Measurements from ENCODE around the gene UTRN. TPM values are rescaled to one million over a fixed set of nuclear protein-coding genes. Genes with fewer than 3 reads are reported as not detected.

The UTRN gene
- total RNA-seq, 2 donors from 2014 or later, result 150 to 188 TPM

DNA sequence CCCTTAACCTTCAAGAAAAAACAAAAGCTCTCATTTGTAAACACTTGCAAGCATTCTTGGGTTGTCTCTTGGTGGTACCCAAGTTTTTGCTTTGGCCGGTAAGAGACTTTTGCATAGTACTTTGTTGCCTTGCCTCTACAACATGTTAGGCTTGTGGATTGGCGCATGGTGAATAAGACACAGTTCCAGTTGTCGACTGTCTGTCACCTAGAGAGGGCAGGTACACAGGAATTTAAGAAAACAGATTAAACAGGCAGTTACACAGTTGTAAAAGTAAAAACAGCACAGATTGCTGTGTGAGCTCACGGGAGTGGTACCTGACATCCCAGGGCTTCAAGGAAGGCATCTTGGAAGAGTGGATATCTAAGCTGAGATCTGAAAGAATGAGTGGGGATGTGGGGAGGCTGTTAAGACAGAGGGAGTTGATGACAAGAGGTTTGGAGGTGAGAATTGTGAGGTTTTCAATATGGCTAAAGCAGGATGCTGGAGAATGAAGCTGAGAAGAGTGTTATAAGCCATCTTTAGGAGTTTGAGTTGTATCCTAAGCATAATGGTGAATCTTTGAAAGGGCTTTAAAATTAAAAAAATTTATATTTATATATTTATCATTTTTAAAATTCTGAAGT lies 19.2 kb downstream of the UTRN start:
- no peak overlapping the region for H3K4me3 ChIP-seq
- intact Hi-C loops (cut with DNase I), result no loop called here
- H3K9me3 ChIP-seq, result no peaks in the 10 kb centered on the region
- DNase-seq (ENCODE audit: low spot score), result no peak
- TF ChIP-seq POLR2A (IDR thresholded peaks at IDR 0.05) (no peak), POLR2AphosphoS5 (IDR thresholded peaks at IDR 0.05) (no peak)
- TF ChIP-seq, protein P1, sequence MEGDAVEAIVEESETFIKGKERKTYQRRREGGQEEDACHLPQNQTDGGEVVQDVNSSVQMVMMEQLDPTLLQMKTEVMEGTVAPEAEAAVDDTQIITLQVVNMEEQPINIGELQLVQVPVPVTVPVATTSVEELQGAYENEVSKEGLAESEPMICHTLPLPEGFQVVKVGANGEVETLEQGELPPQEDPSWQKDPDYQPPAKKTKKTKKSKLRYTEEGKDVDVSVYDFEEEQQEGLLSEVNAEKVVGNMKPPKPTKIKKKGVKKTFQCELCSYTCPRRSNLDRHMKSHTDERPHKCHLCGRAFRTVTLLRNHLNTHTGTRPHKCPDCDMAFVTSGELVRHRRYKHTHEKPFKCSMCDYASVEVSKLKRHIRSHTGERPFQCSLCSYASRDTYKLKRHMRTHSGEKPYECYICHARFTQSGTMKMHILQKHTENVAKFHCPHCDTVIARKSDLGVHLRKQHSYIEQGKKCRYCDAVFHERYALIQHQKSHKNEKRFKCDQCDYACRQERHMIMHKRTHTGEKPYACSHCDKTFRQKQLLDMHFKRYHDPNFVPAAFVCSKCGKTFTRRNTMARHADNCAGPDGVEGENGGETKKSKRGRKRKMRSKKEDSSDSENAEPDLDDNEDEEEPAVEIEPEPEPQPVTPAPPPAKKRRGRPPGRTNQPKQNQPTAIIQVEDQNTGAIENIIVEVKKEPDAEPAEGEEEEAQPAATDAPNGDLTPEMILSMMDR (IDR thresholded peaks at IDR 0.05), result no peak
- 82% methylated on average over 4 of the region's 4 CpGs for WGBS
- no peaks in the 10 kb centered on the region for H3K4me1 ChIP-seq (replicated peaks)
- no peaks in the 10 kb centered on the region for H3K36me3 ChIP-seq
- no peaks in the 10 kb centered on the region for H3K27me3 ChIP-seq (replicated peaks; ENCODE audit: insufficient read depth)
- H3K27ac ChIP-seq, result no peak overlapping the region

DNA sequence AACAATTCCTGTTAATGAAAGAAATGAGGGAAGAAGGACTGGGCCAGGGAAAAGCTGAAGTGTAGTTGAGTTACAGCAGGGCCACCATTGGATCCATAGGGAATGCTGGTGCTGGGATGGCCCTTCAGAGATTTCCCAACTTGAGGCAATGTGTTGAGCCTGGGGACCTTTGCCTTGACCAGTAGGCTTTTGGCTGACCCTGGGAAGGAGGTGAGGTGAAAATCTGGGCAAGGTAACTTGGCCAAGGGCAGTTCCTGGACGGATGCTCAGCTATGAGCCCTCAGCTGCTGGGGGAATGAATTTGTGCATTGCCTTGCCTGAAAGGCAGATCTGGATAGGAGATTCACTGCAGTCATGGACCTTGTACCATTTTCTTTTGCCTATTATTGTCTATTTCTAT lies 20.4 kb downstream of the UTRN start:
- Histone ChIP-seq H3K4me3 (no peak overlapping the region), H3K27ac (no peak overlapping the region), H3K4me1 (replicated peaks) (no peaks in the 10 kb centered on the region), H3K27me3 (replicated peaks; ENCODE audit: insufficient read depth) (no peaks in the 10 kb centered on the region), H3K9me3 (no peaks in the 10 kb centered on the region), H3K36me3 (no peaks in the 10 kb centered on the region)
- intact Hi-C loops (cut with DNase I), result no loop called here
- 81% methylated on average over 1 of the region's 1 CpG for WGBS
- no peak for DNase-seq (ENCODE audit: low spot score)
- TF ChIP-seq, protein P1 (IDR thresholded peaks at IDR 0.05), result no peak
- TF ChIP-seq POLR2AphosphoS5 (IDR thresholded peaks at IDR 0.05), result no peak
- TF ChIP-seq POLR2A (IDR thresholded peaks at IDR 0.05), result no peak

GRCh38 chr6:144305985-144306384 lies 20.9 kb downstream of the UTRN start:
- intact Hi-C loops (cut with DNase I), result no loop called here
- Histone ChIP-seq H3K4me3 (no peak overlapping the region), H3K36me3 (no peaks in the 10 kb centered on the region), H3K27me3 (replicated peaks; ENCODE audit: insufficient read depth) (no peaks in the 10 kb centered on the region), H3K4me1 (replicated peaks) (no peaks in the 10 kb centered on the region), H3K27ac (no peak overlapping the region), H3K9me3 (no peaks in the 10 kb centered on the region)
- TF ChIP-seq POLR2AphosphoS5 (IDR thresholded peaks at IDR 0.05) (no peak), POLR2A (IDR thresholded peaks at IDR 0.05) (no peak)
- DNase-seq (ENCODE audit: low spot score), result no peak
- 74% methylated on average over 3 of the region's 3 CpGs for WGBS

GRCh38 chr6:144307880-144308279 lies 22.7 kb downstream of the UTRN start:
- Histone ChIP-seq H3K4me1 (replicated peaks) (no peaks in the 10 kb centered on the region), H3K9me3 (no peaks in the 10 kb centered on the region), H3K36me3 (no peaks in the 10 kb centered on the region), H3K4me3 (no peak overlapping the region), H3K27me3 (replicated peaks; ENCODE audit: insufficient read depth) (no peaks in the 10 kb centered on the region), H3K27ac (no peak overlapping the region)
- intact Hi-C loops (cut with DNase I), result no loop called here
- WGBS, result 92% methylated on average over 3 of the region's 3 CpGs
- TF ChIP-seq POLR2AphosphoS5 (IDR thresholded peaks at IDR 0.05) (no peak), POLR2A (IDR thresholded peaks at IDR 0.05) (no peak)
- TF ChIP-seq, protein P1 (IDR thresholded peaks at IDR 0.05), result no peak
- no peak for DNase-seq (ENCODE audit: low spot score)

- no peaks in the 10 kb centered on the region for H3K9me3 ChIP-seq
- 88% methylated on average over 5 of the region's 5 CpGs for WGBS
Measured at GRCh38 chr6:144310765-144311164, 25.6 kb downstream of the UTRN start.

More at GRCh38 chr6:144310765-144311164, 25.6 kb downstream of the UTRN start:
- Histone ChIP-seq H3K4me1 (replicated peaks) (no peaks in the 10 kb centered on the region), H3K4me3 (no peak overlapping the region), H3K27ac (no peak overlapping the region), H3K27me3 (replicated peaks; ENCODE audit: insufficient read depth) (no peaks in the 10 kb centered on the region), H3K36me3 (no peaks in the 10 kb centered on the region)
- no peak for DNase-seq (ENCODE audit: low spot score)
- no peak for TF ChIP-seq POLR2AphosphoS5 (IDR thresholded peaks at IDR 0.05)
- TF ChIP-seq, protein P1 (IDR thresholded peaks at IDR 0.05), result no peak
- no peak for TF ChIP-seq POLR2A (IDR thresholded peaks at IDR 0.05)
- intact Hi-C loops (cut with DNase I), result no loop called here
